SW 1271 (cell line): ENCODE measurements around the gene SLCO2B1.

Source experiments
- DNase-seq, 2 experiments: peaks; one replicate each; lab custom pipeline; 2025; lab: John Stamatoyannopoulos, UW

Gene SLCO2B1

GRCh38 chr11:75145196-75145971, 5.5 kb upstream of the SLCO2B1 start:
- DNase-seq: no peak

- DNase-seq: no peak
Observed at GRCh38 chr11:75145972-75146519, 4.9 kb upstream of the SLCO2B1 start.

GRCh38 chr11:75146711-75147110, 4.2 kb upstream of the SLCO2B1 start:
- no peak for DNase-seq

- DNase-seq: no peak
Observed at GRCh38 chr11:75147191-75147874, 3.6 kb upstream of the SLCO2B1 start.

- no peak for DNase-seq
Observed at GRCh38 chr11:75147875-75148263, 3.0 kb upstream of the SLCO2B1 start.

- DNase-seq: no peak
Observed at GRCh38 chr11:75148436-75148983, 2.4 kb upstream of the SLCO2B1 start.

- no peak for DNase-seq
Observed at GRCh38 chr11:75149766-75150465, 991 bp upstream of the SLCO2B1 start.

- no peak for DNase-seq
Observed at GRCh38 chr11:75151346-75152047, 590 bp downstream of the SLCO2B1 start.

- DNase-seq: no peak
Observed at GRCh38 chr11:75152090-75152489, 1.2 kb downstream of the SLCO2B1 start.

GRCh38 chr11:75152651-75153427, 1.9 kb downstream of the SLCO2B1 start:
- DNase-seq: no peak

- DNase-seq: no peak
Observed at GRCh38 chr11:75154646-75155569, 4.0 kb downstream of the SLCO2B1 start.

- DNase-seq: no peak
Observed at GRCh38 chr11:75155570-75156422, 4.9 kb downstream of the SLCO2B1 start.

GRCh38 chr11:75158241-75158640, 7.3 kb downstream of the SLCO2B1 start:
- DNase-seq: no peak

- DNase-seq: no peak
Observed at GRCh38 chr11:75158696-75159150, 7.8 kb downstream of the SLCO2B1 start.

- DNase-seq: no peak
Observed at GRCh38 chr11:75159151-75159953, 8.4 kb downstream of the SLCO2B1 start.

- no peak for DNase-seq
Observed at GRCh38 chr11:75160220-75160757, 9.4 kb downstream of the SLCO2B1 start.

GRCh38 chr11:75160880-75161279, 10.0 kb downstream of the SLCO2B1 start:
- no peak for DNase-seq
